Measurements from ENCODE around the gene TMCC3. TPM values are rescaled to one million over a fixed set of nuclear protein-coding genes. Genes with fewer than 3 reads are reported as not detected.
A peak's percentile ranks its signal among the peaks of the same experiment; 100 is the strongest.

TMCC3 gene
- total RNA-seq, 2 donors from 2014 or later, result 1.5 to 2.9 TPM

GRCh38 chr12:94679554-94680195, 29.3 kb upstream of the TMCC3 start:
- DNase-seq (no peak), ATAC-seq (no peak)
- peaks cover 15% of the 10 kb centered on the region for H3K4me1 Mint-ChIP-seq
- no peak overlapping the region for H3K27ac Mint-ChIP-seq
- peaks cover 2% of the 10 kb centered on the region for H3K36me3 Mint-ChIP-seq (ENCODE audit: low read depth)
- peaks cover 8% of the 10 kb centered on the region for H3K27me3 Mint-ChIP-seq
- H3K9me3 ChIP-seq (ENCODE audit: control insufficient read depth, low read length, poor library complexity, severe bottlenecking), result no peaks in the 10 kb centered on the region
- no peak overlapping the region for H3K4me3 Mint-ChIP-seq

- no peak for ATAC-seq
- Mint-ChIP-seq H3K4me1 (peaks cover 17% of the 10 kb centered on the region), H3K36me3 (ENCODE audit: low read depth) (peaks cover 2% of the 10 kb centered on the region), H3K27ac (no peak overlapping the region), H3K4me3 (peak overlapping the region; percentile 25), H3K27me3 (peaks cover 11% of the 10 kb centered on the region)
- DNase-seq, result no peak
- H3K9me3 ChIP-seq (ENCODE audit: control insufficient read depth, low read length, poor library complexity, severe bottlenecking), result no peaks in the 10 kb centered on the region
These were observed 28.5 kb upstream of the TMCC3 start for GRCh38 chr12:94678849-94679248.

- ATAC-seq, result no peak
- no peak for DNase-seq
These were observed 28.0 kb upstream of the TMCC3 start for GRCh38 chr12:94678379-94678778.

GRCh38 chr12:94677778-94678177, 27.4 kb upstream of the TMCC3 start:
- DNase-seq (no peak), ATAC-seq (no peak)
- no peaks in the 10 kb centered on the region for H3K9me3 ChIP-seq (ENCODE audit: control insufficient read depth, low read length, poor library complexity, severe bottlenecking)
- peaks cover 11% of the 10 kb centered on the region for H3K27me3 Mint-ChIP-seq
- H3K36me3 Mint-ChIP-seq (ENCODE audit: low read depth), result peaks cover 2% of the 10 kb centered on the region
- peak overlapping the region; percentile 15 for H3K4me3 Mint-ChIP-seq
- H3K4me1 Mint-ChIP-seq, result peaks cover 17% of the 10 kb centered on the region
- peak overlapping the region; percentile 86 for H3K27ac Mint-ChIP-seq

More at GRCh38 chr12:94678379-94678778, 28.0 kb upstream of the TMCC3 start:
- H3K9me3 ChIP-seq (ENCODE audit: control insufficient read depth, low read length, poor library complexity, severe bottlenecking), result no peaks in the 10 kb centered on the region
- Mint-ChIP-seq H3K27ac (no peak overlapping the region), H3K27me3 (peaks cover 11% of the 10 kb centered on the region), H3K4me3 (no peak overlapping the region), H3K4me1 (peaks cover 17% of the 10 kb centered on the region), H3K36me3 (ENCODE audit: low read depth) (peaks cover 2% of the 10 kb centered on the region)

GRCh38 chr12:94676922-94677321, 26.6 kb upstream of the TMCC3 start:
- DNase-seq (no peak), ATAC-seq (no peak)
- Mint-ChIP-seq H3K27ac (peak overlapping the region; percentile 86), H3K27me3 (peaks cover 11% of the 10 kb centered on the region), H3K4me1 (peaks cover 17% of the 10 kb centered on the region), H3K36me3 (ENCODE audit: low read depth) (peaks cover 2% of the 10 kb centered on the region), H3K4me3 (no peak overlapping the region)
- no peaks in the 10 kb centered on the region for H3K9me3 ChIP-seq (ENCODE audit: control insufficient read depth, low read length, poor library complexity, severe bottlenecking)

- Mint-ChIP-seq H3K4me1 (peaks cover 17% of the 10 kb centered on the region), H3K36me3 (ENCODE audit: low read depth) (peaks cover 2% of the 10 kb centered on the region), H3K4me3 (peak overlapping the region; percentile 67), H3K27me3 (peaks cover 11% of the 10 kb centered on the region), H3K27ac (peak overlapping the region; percentile 86)
- no peaks in the 10 kb centered on the region for H3K9me3 ChIP-seq (ENCODE audit: control insufficient read depth, low read length, poor library complexity, severe bottlenecking)
- DNase-seq (no peak), ATAC-seq (peak; percentile 95)
These were observed 25.8 kb upstream of the TMCC3 start for GRCh38 chr12:94676031-94676641.

GRCh38 chr12:94674835-94675234, 24.5 kb upstream of the TMCC3 start:
- DNase-seq (no peak), ATAC-seq (no peak)
- H3K27me3 Mint-ChIP-seq, result peaks cover 15% of the 10 kb centered on the region
- H3K36me3 Mint-ChIP-seq (ENCODE audit: low read depth), result peaks cover 2% of the 10 kb centered on the region
- H3K4me3 Mint-ChIP-seq, result no peak overlapping the region
- H3K9me3 ChIP-seq (ENCODE audit: control insufficient read depth, low read length, poor library complexity, severe bottlenecking), result no peaks in the 10 kb centered on the region
- H3K4me1 Mint-ChIP-seq, result peaks cover 17% of the 10 kb centered on the region
- peak overlapping the region; percentile 86 for H3K27ac Mint-ChIP-seq

GRCh38 chr12:94674051-94674451, 23.7 kb upstream of the TMCC3 start:
- H3K9me3 ChIP-seq (ENCODE audit: control insufficient read depth, low read length, poor library complexity, severe bottlenecking), result no peaks in the 10 kb centered on the region
- DNase-seq, result no peak
- no peak for ATAC-seq
- Mint-ChIP-seq H3K4me1 (peaks cover 17% of the 10 kb centered on the region), H3K27ac (peak overlapping the region; percentile 1), H3K4me3 (no peak overlapping the region), H3K36me3 (ENCODE audit: low read depth) (peaks cover 2% of the 10 kb centered on the region), H3K27me3 (peaks cover 13% of the 10 kb centered on the region)

- ATAC-seq (no peak), DNase-seq (no peak)
- peaks cover 9% of the 10 kb centered on the region for H3K27me3 Mint-ChIP-seq
- H3K4me3 Mint-ChIP-seq, result no peak overlapping the region
- peaks cover 16% of the 10 kb centered on the region for H3K4me1 Mint-ChIP-seq
- H3K27ac Mint-ChIP-seq, result no peak overlapping the region
- H3K36me3 Mint-ChIP-seq (ENCODE audit: low read depth), result no peaks in the 10 kb centered on the region
- no peaks in the 10 kb centered on the region for H3K9me3 ChIP-seq (ENCODE audit: control insufficient read depth, low read length, poor library complexity, severe bottlenecking)
These were observed 23.1 kb upstream of the TMCC3 start for GRCh38 chr12:94673496-94673895.

- peaks cover 9% of the 10 kb centered on the region for H3K27me3 Mint-ChIP-seq
- ATAC-seq, result no peak
- no peaks in the 10 kb centered on the region for H3K36me3 Mint-ChIP-seq (ENCODE audit: low read depth)
- no peaks in the 10 kb centered on the region for H3K9me3 ChIP-seq (ENCODE audit: control insufficient read depth, low read length, poor library complexity, severe bottlenecking)
- H3K4me3 Mint-ChIP-seq, result no peak overlapping the region
- peaks cover 15% of the 10 kb centered on the region for H3K4me1 Mint-ChIP-seq
- no peak for DNase-seq
- no peak overlapping the region for H3K27ac Mint-ChIP-seq
These were observed 21.6 kb upstream of the TMCC3 start for GRCh38 chr12:94671917-94672316.

GRCh38 chr12:94670898-94671297, 20.5 kb upstream of the TMCC3 start:
- H3K36me3 Mint-ChIP-seq (ENCODE audit: low read depth), result no peaks in the 10 kb centered on the region
- H3K4me3 Mint-ChIP-seq, result no peak overlapping the region

GRCh38 chr12:94670075-94670474, 19.7 kb upstream of the TMCC3 start:
- H3K27ac Mint-ChIP-seq, result no peak overlapping the region
- peaks cover 15% of the 10 kb centered on the region for H3K27me3 Mint-ChIP-seq
- no peaks in the 10 kb centered on the region for H3K36me3 Mint-ChIP-seq (ENCODE audit: low read depth)
- peaks cover 6% of the 10 kb centered on the region for H3K4me1 Mint-ChIP-seq
- no peak for DNase-seq
- no peak overlapping the region for H3K4me3 Mint-ChIP-seq
- no peaks in the 10 kb centered on the region for H3K9me3 ChIP-seq (ENCODE audit: control insufficient read depth, low read length, poor library complexity, severe bottlenecking)
- no peak for ATAC-seq

More at GRCh38 chr12:94670898-94671297, 20.5 kb upstream of the TMCC3 start:
- Mint-ChIP-seq H3K27me3 (peaks cover 15% of the 10 kb centered on the region), H3K27ac (no peak overlapping the region), H3K4me1 (peaks cover 8% of the 10 kb centered on the region)
- ATAC-seq (no peak), DNase-seq (no peak)
- no peaks in the 10 kb centered on the region for H3K9me3 ChIP-seq (ENCODE audit: control insufficient read depth, low read length, poor library complexity, severe bottlenecking)

- Mint-ChIP-seq H3K4me1 (peaks cover 2% of the 10 kb centered on the region), H3K27ac (no peak overlapping the region)
These were observed 16.7 kb upstream of the TMCC3 start for GRCh38 chr12:94667031-94667540.

GRCh38 chr12:94666158-94666557, 15.8 kb upstream of the TMCC3 start:
- Mint-ChIP-seq H3K27ac (no peak overlapping the region), H3K4me3 (no peak overlapping the region), H3K36me3 (ENCODE audit: low read depth) (no peaks in the 10 kb centered on the region), H3K4me1 (peaks cover 2% of the 10 kb centered on the region), H3K27me3 (peaks cover 10% of the 10 kb centered on the region)
- H3K9me3 ChIP-seq (ENCODE audit: control insufficient read depth, low read length, poor library complexity, severe bottlenecking), result no peaks in the 10 kb centered on the region
- DNase-seq (no peak), ATAC-seq (no peak)

More at GRCh38 chr12:94667031-94667540, 16.7 kb upstream of the TMCC3 start:
- no peak for ATAC-seq
- Mint-ChIP-seq H3K4me3 (no peak overlapping the region), H3K36me3 (ENCODE audit: low read depth) (no peaks in the 10 kb centered on the region), H3K27me3 (peaks cover 10% of the 10 kb centered on the region)
- DNase-seq, result no peak
- no peaks in the 10 kb centered on the region for H3K9me3 ChIP-seq (ENCODE audit: control insufficient read depth, low read length, poor library complexity, severe bottlenecking)
